GM13976 (cell line): ENCODE results near the gene ITPR2.

ENCODE experiments used
- DNase-seq: peaks from one replicate; pipeline ENCODE4 v3.0.0; 2012; ENCODE audit warnings: low spot score
- CTCF ChIP-seq: IDR thresholded peaks from 2 replicates; pipeline ENCODE4 v1.5.1; 2012; ENCODE audit warnings: borderline replicate concordance, mild to moderate bottlenecking; ENCODE audit not compliant: insufficient read depth; ENCODE audit errors: extremely low read depth, missing control alignments, control extremely low read depth
- in situ Hi-C: fragments of 300-500 bp; cut with MboI; formaldehyde crosslinking; loops from one replicate; pipeline ENCODE4 v1.12.0; 2022; ENCODE audit warnings: low sequenced_read_pairs, mixed read lengths, inconsistent platforms; ENCODE audit not compliant: unreplicated experiment

ITPR2 gene

DNA sequence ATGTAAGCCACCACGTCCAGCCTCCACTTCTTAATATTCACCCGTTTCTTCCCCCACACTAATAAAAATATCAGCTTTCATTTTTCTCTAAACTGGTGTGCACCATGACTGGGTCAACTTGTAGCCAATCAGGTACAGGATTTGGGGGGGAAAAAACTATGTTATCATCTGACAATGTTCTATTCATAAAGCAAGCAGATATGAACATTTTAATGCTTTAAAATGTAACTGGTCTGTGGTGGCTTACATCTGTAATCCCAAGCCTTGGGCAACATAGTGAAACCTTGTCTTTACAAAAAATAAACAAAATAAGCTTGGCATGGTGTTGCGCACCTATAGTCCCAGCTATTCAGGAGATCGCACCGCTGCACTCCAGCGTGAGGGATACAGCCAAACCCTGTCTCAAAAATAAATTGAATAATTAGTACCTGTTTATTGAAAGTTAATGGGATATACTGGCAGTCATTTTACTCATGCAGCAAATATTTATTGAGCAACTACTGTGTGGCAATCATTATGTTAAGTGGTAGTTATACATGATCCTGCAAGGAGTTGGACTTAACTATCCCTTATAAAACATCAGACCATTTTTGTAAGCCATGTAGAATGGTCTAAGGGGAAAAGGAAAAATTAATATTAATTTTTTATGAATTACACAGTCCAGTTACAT, 15.3 kb upstream of the ITPR2 start:
- DNase-seq, result no peak
- no peak for TF ChIP-seq CTCF
- in situ Hi-C loops, result no loop called here

DNA sequence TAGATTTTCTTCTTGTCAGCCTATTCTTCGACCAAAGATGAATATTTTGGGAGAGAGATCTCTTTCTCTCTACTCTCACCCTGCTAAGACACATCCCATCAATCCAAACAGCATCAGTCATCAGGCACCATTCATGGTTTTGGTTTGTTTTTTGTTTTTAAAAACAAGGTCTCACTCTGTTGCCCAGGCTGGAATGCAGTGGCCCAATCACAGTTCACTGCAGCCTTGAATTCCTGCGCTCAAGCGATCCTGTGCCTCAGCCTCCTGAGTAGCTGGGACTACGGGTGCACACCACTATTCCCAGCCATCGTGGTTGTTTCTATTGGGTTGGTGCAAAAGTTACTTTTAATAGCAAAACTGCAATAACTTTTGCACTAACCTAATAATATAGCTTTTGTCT, 14.4 kb upstream of the ITPR2 start:
- no peak for TF ChIP-seq CTCF
- DNase-seq, result no peak
- in situ Hi-C loops, result no loop called here

GRCh38 chr12:26846416-26846815, 13.4 kb upstream of the ITPR2 start:
- in situ Hi-C loops, result no loop called here
- peak; percentile 59 for DNase-seq
- no peak for TF ChIP-seq CTCF

- DNase-seq, result no peak
- TF ChIP-seq CTCF, result no peak
- in situ Hi-C loops, result no loop called here
Measured at GRCh38 chr12:26845984-26846383, 13.0 kb upstream of the ITPR2 start.

- no peak for DNase-seq
- TF ChIP-seq CTCF, result peak; percentile 66
- in situ Hi-C loops, result no loop called here
Measured at GRCh38 chr12:26845057-26845666, 12.2 kb upstream of the ITPR2 start.

GRCh38 chr12:26843311-26843710, 10.3 kb upstream of the ITPR2 start:
- in situ Hi-C loops, result no loop called here
- TF ChIP-seq CTCF, result no peak
- no peak for DNase-seq
